ENCODE measurements around the gene ACSS1.

Gene ACSS1

GRCh38 chr20:24991897-24992486, 65.9 kb downstream of the ACSS1 start:
- FAIRE-seq = no peak

- no peak for FAIRE-seq
Measured at GRCh38 chr20:24990810-24991252, 67.1 kb downstream of the ACSS1 start.

- FAIRE-seq = no peak
Measured at GRCh38 chr20:24989162-24989561, 68.8 kb downstream of the ACSS1 start.

- no peak for FAIRE-seq
Measured at GRCh38 chr20:24987873-24988835, 69.8 kb downstream of the ACSS1 start.

- no peak for FAIRE-seq
Measured at GRCh38 chr20:24987244-24987643, 70.7 kb downstream of the ACSS1 start.

- FAIRE-seq = no peak
Measured at GRCh38 chr20:24986436-24987015, 71.4 kb downstream of the ACSS1 start.

- FAIRE-seq = no peak
Measured at GRCh38 chr20:24985802-24986201, 72.1 kb downstream of the ACSS1 start.

GRCh38 chr20:24984961-24985640, 72.8 kb downstream of the ACSS1 start:
- FAIRE-seq = no peak

GRCh38 chr20:24983896-24984295, 74.0 kb downstream of the ACSS1 start:
- FAIRE-seq = no peak

GRCh38 chr20:24981790-24982189, 76.1 kb downstream of the ACSS1 start:
- no peak for FAIRE-seq

- FAIRE-seq = no peak
Measured at GRCh38 chr20:24981282-24981681, 76.7 kb downstream of the ACSS1 start.

- no peak for FAIRE-seq
Measured at GRCh38 chr20:24980291-24981053, 77.5 kb downstream of the ACSS1 start.

GRCh38 chr20:24979036-24979960, 78.6 kb downstream of the ACSS1 start:
- FAIRE-seq = no peak

GRCh38 chr20:24978513-24978912, 79.4 kb downstream of the ACSS1 start:
- no peak for FAIRE-seq

GRCh38 chr20:24977797-24978196, 80.1 kb downstream of the ACSS1 start:
- FAIRE-seq = no peak

GRCh38 chr20:24977336-24977735, 80.6 kb downstream of the ACSS1 start:
- no peak for FAIRE-seq

- FAIRE-seq = no peak
Measured at GRCh38 chr20:24972341-24972740, 85.6 kb downstream of the ACSS1 start.

- no peak for FAIRE-seq
Measured at GRCh38 chr20:24971376-24972101, 86.4 kb downstream of the ACSS1 start.

GRCh38 chr20:24970754-24971153, 87.2 kb downstream of the ACSS1 start:
- FAIRE-seq = no peak

GRCh38 chr20:24970030-24970553, 87.8 kb downstream of the ACSS1 start:
- FAIRE-seq = no peak
